ENCODE measurements around the gene BICDL1. TPM values are rescaled to one million over a fixed set of nuclear protein-coding genes. Genes with fewer than 3 reads are reported as not detected.

The BICDL1 gene
- total RNA-seq, 1 experiment from 2014 or later: 3.6 TPM

- no TSS peak for BruUV-seq (replicated peaks)
- intact Hi-C loops (cut with micrococcal nuclease): no loop called here
- Histone ChIP-seq H3K4me1 (ENCODE audit: insufficient read depth, low read length) (no peaks in the 10 kb centered on the region), H3K27me3 (ENCODE audit: low read length) (no peaks in the 10 kb centered on the region), H3K4me2 (ENCODE audit: low read length) (no peak overlapping the region), H3F3A (ENCODE audit: low read length, unreplicated experiment) (no peaks in the 10 kb centered on the region), H4K20me1 (ENCODE audit: low read length) (peaks cover 40% of the 10 kb centered on the region), H3K9ac (ENCODE audit: low read length) (no peak overlapping the region), H3K27ac (ENCODE audit: low read length) (no peak overlapping the region), H2AFZ (ENCODE audit: low read length) (no peak overlapping the region), H3K36me3 (ENCODE audit: low read depth, low read length) (peaks cover 37% of the 10 kb centered on the region), H3K9me2 (replicated peaks; ENCODE audit: low read length) (no peaks in the 10 kb centered on the region), H3K79me2 (ENCODE audit: low read length) (peaks cover 74% of the 10 kb centered on the region), H3K4me3 (ENCODE audit: low read length) (no peak overlapping the region), H3K9me3 (ENCODE audit: low read length) (no peaks in the 10 kb centered on the region)
- ChIA-PET POLR2A (ENCODE audit: unreplicated experiment) (no interaction called here), CTCF (no interaction called here)
- no peak for DNase-seq
- ATAC-seq: no peak
- TF ChIP-seq CTCF (conservative IDR thresholded peaks at IDR 0.05; ENCODE audit: low read depth, low read length): no peak
- TF ChIP-seq EZH2 (IDR thresholded peaks at IDR 0.05; ENCODE audit: low read length, unreplicated experiment): no peak
- TF ChIP-seq EZH2phosphoT487 (IDR thresholded peaks at IDR 0.05; ENCODE audit: borderline replicate concordance, low read length): no peak
Measured at GRCh38 chr12:120102189-120103043, 113.4 kb downstream of the BICDL1 start.

GRCh38 chr12:120103044-120103338, 114.0 kb downstream of the BICDL1 start:
- H2AFZ ChIP-seq (ENCODE audit: low read length): no peak overlapping the region
- H3K27ac ChIP-seq (ENCODE audit: low read length): no peak overlapping the region
- no peaks in the 10 kb centered on the region for H3K9me3 ChIP-seq (ENCODE audit: low read length)
- BruUV-seq (replicated peaks): no TSS peak
- peaks cover 36% of the 10 kb centered on the region for H3K36me3 ChIP-seq (ENCODE audit: low read depth, low read length)
- H3K4me1 ChIP-seq (ENCODE audit: insufficient read depth, low read length): no peaks in the 10 kb centered on the region
- no peak for TF ChIP-seq CTCF (conservative IDR thresholded peaks at IDR 0.05; ENCODE audit: low read depth, low read length)
- no peak for TF ChIP-seq EZH2phosphoT487 (IDR thresholded peaks at IDR 0.05; ENCODE audit: borderline replicate concordance, low read length)
- TF ChIP-seq EZH2 (IDR thresholded peaks at IDR 0.05; ENCODE audit: low read length, unreplicated experiment): no peak
- intact Hi-C loops (cut with micrococcal nuclease): no loop called here
- H3K79me2 ChIP-seq (ENCODE audit: low read length): peaks cover 79% of the 10 kb centered on the region
- DNase-seq (no peak), ATAC-seq (no peak)
- H4K20me1 ChIP-seq (ENCODE audit: low read length): peaks cover 43% of the 10 kb centered on the region
- H3K4me2 ChIP-seq (ENCODE audit: low read length): no peak overlapping the region
- CTCF ChIA-PET: no interaction called here
- no peaks in the 10 kb centered on the region for H3K9me2 ChIP-seq (replicated peaks; ENCODE audit: low read length)
- POLR2A ChIA-PET (ENCODE audit: unreplicated experiment): no interaction called here
- no peak overlapping the region for H3K4me3 ChIP-seq (ENCODE audit: low read length)
- H3K9ac ChIP-seq (ENCODE audit: low read length): no peak overlapping the region
- H3K27me3 ChIP-seq (ENCODE audit: low read length): no peaks in the 10 kb centered on the region
- H3F3A ChIP-seq (ENCODE audit: low read length, unreplicated experiment): no peaks in the 10 kb centered on the region

GRCh38 chr12:120103371-120103770, 114.3 kb downstream of the BICDL1 start:
- ChIA-PET CTCF (no interaction called here), POLR2A (ENCODE audit: unreplicated experiment) (no interaction called here)
- Histone ChIP-seq H3K79me2 (ENCODE audit: low read length) (peaks cover 82% of the 10 kb centered on the region), H3K4me2 (ENCODE audit: low read length) (no peak overlapping the region), H2AFZ (ENCODE audit: low read length) (no peak overlapping the region), H3K9ac (ENCODE audit: low read length) (no peak overlapping the region), H3K4me1 (ENCODE audit: insufficient read depth, low read length) (no peaks in the 10 kb centered on the region), H3K9me3 (ENCODE audit: low read length) (no peaks in the 10 kb centered on the region), H4K20me1 (ENCODE audit: low read length) (peaks cover 47% of the 10 kb centered on the region), H3F3A (ENCODE audit: low read length, unreplicated experiment) (no peaks in the 10 kb centered on the region), H3K4me3 (ENCODE audit: low read length) (no peak overlapping the region), H3K36me3 (ENCODE audit: low read depth, low read length) (peaks cover 32% of the 10 kb centered on the region), H3K27ac (ENCODE audit: low read length) (no peak overlapping the region), H3K27me3 (ENCODE audit: low read length) (no peaks in the 10 kb centered on the region), H3K9me2 (replicated peaks; ENCODE audit: low read length) (no peaks in the 10 kb centered on the region)
- intact Hi-C loops (cut with micrococcal nuclease): no loop called here
- TF ChIP-seq CTCF (conservative IDR thresholded peaks at IDR 0.05; ENCODE audit: low read depth, low read length) (no peak), EZH2 (IDR thresholded peaks at IDR 0.05; ENCODE audit: low read length, unreplicated experiment) (no peak), EZH2phosphoT487 (IDR thresholded peaks at IDR 0.05; ENCODE audit: borderline replicate concordance, low read length) (no peak)
- no TSS peak for BruUV-seq (replicated peaks)
- no peak for ATAC-seq
- DNase-seq: no peak

Data from PC-3 (cell line).